PC-3 (cell line): ENCODE data around the gene PMEPA1.

Experiments
- EZH2 ChIP-seq: fragments of 300-600 bp; sonication (generic); IDR thresholded peaks from one replicate; pipeline ENCODE4 v1.6.1; 2017; ENCODE audit warnings: antibody characterized with exemption, mild to moderate bottlenecking, low read length; ENCODE audit not compliant: unreplicated experiment
- TF ChIP-seq, protein P1 (sequence below): fragments of 300-600 bp; sonication (generic); conservative IDR thresholded peaks from 2 replicates; pipeline ENCODE4 v1.5.1; 2017; ENCODE audit warnings: antibody characterized with exemption, low read depth, mild to moderate bottlenecking, low read length

GRCh38 chr20:57625978-57626377, 83.8 kb downstream of the PMEPA1 start:
- TF ChIP-seq EZH2, result no peak
- TF ChIP-seq, protein P1, sequence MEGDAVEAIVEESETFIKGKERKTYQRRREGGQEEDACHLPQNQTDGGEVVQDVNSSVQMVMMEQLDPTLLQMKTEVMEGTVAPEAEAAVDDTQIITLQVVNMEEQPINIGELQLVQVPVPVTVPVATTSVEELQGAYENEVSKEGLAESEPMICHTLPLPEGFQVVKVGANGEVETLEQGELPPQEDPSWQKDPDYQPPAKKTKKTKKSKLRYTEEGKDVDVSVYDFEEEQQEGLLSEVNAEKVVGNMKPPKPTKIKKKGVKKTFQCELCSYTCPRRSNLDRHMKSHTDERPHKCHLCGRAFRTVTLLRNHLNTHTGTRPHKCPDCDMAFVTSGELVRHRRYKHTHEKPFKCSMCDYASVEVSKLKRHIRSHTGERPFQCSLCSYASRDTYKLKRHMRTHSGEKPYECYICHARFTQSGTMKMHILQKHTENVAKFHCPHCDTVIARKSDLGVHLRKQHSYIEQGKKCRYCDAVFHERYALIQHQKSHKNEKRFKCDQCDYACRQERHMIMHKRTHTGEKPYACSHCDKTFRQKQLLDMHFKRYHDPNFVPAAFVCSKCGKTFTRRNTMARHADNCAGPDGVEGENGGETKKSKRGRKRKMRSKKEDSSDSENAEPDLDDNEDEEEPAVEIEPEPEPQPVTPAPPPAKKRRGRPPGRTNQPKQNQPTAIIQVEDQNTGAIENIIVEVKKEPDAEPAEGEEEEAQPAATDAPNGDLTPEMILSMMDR, result no peak
